ENCODE data around the gene COQ8A.

DNA sequence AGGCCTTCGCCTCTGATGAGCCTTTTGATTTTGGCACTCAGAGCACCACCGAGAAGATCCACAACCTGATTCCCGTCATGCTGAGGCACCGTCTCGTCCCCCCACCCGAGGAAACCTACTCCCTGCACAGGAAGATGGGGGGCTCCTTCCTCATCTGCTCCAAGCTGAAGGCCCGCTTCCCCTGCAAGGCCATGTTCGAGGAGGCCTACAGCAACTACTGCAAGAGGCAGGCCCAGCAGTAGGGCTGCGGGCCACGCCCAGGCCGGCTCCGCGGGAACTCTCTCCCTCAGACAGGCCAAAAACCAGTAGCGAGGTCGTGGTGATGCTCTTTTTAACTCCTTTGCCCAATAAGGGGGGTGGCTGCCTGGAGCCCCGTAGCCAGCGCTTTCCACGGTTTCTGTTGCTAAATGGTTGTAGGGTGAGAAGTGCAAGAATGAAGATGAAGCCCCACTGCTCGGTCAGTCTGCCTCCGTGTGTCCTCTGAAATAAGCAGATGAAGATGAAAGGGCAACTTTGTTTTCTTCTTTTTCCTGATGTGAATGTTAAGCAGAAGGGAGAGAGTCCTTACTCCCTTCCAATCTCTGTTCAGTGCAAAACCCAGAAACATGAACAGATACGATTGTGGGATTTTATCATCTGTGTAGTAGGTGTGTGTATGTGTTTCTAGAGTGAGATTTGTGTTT lies 46.5 kb downstream of the COQ8A start:
- TF ChIP-seq, protein P1, sequence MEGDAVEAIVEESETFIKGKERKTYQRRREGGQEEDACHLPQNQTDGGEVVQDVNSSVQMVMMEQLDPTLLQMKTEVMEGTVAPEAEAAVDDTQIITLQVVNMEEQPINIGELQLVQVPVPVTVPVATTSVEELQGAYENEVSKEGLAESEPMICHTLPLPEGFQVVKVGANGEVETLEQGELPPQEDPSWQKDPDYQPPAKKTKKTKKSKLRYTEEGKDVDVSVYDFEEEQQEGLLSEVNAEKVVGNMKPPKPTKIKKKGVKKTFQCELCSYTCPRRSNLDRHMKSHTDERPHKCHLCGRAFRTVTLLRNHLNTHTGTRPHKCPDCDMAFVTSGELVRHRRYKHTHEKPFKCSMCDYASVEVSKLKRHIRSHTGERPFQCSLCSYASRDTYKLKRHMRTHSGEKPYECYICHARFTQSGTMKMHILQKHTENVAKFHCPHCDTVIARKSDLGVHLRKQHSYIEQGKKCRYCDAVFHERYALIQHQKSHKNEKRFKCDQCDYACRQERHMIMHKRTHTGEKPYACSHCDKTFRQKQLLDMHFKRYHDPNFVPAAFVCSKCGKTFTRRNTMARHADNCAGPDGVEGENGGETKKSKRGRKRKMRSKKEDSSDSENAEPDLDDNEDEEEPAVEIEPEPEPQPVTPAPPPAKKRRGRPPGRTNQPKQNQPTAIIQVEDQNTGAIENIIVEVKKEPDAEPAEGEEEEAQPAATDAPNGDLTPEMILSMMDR (conservative IDR thresholded peaks at IDR 0.05; ENCODE audit: low read depth in 2 of 2): no peak
- no peak for TF ChIP-seq EZH2 (IDR thresholded peaks at IDR 0.05; ENCODE audit: low read depth, unreplicated experiment)
- no peak for TF ChIP-seq STAT1 (IDR thresholded peaks at IDR 0.05; ENCODE audit: unreplicated experiment)
- TF ChIP-seq POLR2AphosphoS5 (IDR thresholded peaks at IDR 0.05; ENCODE audit: low read depth): no peak
- no peak for TF ChIP-seq EZH2phosphoT487 (IDR thresholded peaks at IDR 0.05; ENCODE audit: unreplicated experiment)
- TF ChIP-seq NANOG (IDR thresholded peaks at IDR 0.05; ENCODE audit: borderline replicate concordance): no peak
- TF ChIP-seq, protein P2, sequence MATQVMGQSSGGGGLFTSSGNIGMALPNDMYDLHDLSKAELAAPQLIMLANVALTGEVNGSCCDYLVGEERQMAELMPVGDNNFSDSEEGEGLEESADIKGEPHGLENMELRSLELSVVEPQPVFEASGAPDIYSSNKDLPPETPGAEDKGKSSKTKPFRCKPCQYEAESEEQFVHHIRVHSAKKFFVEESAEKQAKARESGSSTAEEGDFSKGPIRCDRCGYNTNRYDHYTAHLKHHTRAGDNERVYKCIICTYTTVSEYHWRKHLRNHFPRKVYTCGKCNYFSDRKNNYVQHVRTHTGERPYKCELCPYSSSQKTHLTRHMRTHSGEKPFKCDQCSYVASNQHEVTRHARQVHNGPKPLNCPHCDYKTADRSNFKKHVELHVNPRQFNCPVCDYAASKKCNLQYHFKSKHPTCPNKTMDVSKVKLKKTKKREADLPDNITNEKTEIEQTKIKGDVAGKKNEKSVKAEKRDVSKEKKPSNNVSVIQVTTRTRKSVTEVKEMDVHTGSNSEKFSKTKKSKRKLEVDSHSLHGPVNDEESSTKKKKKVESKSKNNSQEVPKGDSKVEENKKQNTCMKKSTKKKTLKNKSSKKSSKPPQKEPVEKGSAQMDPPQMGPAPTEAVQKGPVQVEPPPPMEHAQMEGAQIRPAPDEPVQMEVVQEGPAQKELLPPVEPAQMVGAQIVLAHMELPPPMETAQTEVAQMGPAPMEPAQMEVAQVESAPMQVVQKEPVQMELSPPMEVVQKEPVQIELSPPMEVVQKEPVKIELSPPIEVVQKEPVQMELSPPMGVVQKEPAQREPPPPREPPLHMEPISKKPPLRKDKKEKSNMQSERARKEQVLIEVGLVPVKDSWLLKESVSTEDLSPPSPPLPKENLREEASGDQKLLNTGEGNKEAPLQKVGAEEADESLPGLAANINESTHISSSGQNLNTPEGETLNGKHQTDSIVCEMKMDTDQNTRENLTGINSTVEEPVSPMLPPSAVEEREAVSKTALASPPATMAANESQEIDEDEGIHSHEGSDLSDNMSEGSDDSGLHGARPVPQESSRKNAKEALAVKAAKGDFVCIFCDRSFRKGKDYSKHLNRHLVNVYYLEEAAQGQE (IDR thresholded peaks at IDR 0.05; ENCODE audit: unreplicated experiment): no peak
- TF ChIP-seq ZNF114 (CRISPR knock-in tag; IDR thresholded peaks at IDR 0.05): no peak
- TF ChIP-seq, protein P3, sequence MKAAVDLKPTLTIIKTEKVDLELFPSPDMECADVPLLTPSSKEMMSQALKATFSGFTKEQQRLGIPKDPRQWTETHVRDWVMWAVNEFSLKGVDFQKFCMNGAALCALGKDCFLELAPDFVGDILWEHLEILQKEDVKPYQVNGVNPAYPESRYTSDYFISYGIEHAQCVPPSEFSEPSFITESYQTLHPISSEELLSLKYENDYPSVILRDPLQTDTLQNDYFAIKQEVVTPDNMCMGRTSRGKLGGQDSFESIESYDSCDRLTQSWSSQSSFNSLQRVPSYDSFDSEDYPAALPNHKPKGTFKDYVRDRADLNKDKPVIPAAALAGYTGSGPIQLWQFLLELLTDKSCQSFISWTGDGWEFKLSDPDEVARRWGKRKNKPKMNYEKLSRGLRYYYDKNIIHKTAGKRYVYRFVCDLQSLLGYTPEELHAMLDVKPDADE (IDR thresholded peaks at IDR 0.05): no peak
